HG02870 (cell line): ENCODE data around the gene GPR153.
"Not testable (repeated sequence)": the region's sequence is repeated elsewhere in the genome, so short reads cannot be mapped to it uniquely, and the experiment has no call there.

Experiments
- ATAC-seq: cut with Tn5 transposase; IDR thresholded peaks from one replicate; pipeline ENCODE4 v1.9.1; 2021; ENCODE audit warnings: mild to moderate bottlenecking, moderate library complexity; ENCODE audit not compliant: unreplicated experiment

The GPR153 gene

DNA sequence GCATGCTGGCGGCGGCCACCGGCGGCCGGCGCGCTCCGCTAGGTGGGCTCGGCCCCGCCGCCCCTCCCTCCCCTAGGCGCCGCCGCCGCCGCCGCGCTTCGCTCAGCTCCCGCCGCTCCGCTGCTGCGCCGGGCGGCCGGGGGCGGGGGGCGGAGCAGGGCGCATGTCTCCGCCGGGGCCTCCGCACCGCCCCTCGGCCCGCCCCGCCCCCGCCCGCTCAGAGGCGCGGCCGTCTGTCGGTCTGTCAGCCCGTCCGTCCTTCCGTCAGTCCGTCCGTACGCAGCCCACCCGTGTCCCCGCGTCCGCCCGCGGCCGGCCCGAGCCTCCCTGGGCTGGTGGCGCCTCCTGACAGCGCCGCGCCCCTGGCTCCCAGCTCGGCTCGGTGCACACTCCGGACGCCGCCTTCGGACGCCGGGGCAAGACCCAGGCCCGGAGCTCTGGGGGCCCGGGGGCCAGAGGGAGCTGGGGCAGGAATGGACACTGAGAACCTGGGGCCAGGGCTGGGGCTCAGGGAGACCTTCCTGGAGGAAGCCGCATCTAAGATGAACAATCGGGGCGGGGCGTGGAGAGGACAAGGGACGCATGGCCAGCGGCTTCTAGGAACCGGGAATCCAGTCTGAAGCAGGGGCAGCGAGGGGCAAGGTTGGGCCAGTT lies at the start of gene GPR153:
Gene GPR153, minus strand, starts transcription at position 138 of the 654 bp plus-strand sequence. CDS start 6,193 bp downstream, outside the sequence.
- ATAC-seq, result no peak

DNA sequence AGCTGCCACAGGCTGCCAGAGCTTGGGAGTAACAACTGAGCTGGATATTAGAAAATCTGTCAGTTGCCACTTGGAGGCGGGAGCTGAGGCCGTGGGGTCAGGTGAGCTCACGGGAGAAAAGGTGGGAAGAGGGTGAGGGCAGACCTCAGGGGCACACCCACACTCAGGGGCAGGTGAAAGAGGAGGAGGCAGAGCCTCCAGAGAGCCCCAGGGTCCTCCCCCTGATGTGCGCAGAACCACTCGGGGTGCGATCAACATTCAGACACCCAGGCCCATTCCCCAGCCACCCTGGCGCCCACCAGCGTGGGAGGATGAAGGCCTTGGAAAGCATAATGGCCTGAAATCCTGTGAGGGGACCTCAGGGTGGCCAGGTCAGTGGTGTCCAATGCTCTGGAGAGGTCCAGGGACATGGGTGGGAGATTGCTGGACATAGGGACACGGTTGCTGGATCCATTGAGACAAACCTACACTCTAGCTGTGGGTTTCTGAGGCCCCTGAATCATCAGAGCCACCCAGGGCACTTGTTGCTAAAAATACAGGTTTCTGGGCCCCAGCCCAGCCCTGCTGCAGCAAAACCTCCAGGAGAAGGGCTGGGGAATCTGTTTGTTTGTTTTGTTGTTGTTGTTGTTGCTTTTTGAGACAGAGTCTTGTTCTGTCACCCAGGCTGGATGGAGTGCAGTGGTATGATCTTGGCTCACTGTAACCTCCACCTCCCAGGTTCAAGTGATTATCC lies 49.4 kb upstream of the GPR153 start:
- no peak for ATAC-seq

DNA sequence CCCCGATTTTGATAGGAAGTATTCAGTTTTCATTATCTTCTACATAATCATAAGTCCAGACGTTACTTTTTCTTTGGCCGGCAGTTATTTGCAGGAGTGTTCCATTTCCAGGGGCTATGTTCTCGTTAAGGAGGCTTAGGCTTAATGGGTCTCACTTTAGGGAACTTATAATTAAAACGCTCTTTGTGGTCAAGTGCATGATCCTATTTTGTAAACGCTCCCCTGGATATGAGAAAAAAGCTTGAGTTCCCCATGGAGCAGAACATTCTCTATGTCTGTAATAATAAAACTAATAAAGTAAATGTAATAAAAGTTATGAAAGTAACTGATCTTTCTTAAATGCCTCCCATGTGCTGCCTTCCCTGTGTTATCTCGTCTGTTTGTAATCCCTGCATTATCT lies 48.7 kb upstream of the GPR153 start:
- no peak for ATAC-seq

- no peak for ATAC-seq
Measured at GRCh38 chr1:6308449-6308848, 47.6 kb upstream of the GPR153 start.

DNA sequence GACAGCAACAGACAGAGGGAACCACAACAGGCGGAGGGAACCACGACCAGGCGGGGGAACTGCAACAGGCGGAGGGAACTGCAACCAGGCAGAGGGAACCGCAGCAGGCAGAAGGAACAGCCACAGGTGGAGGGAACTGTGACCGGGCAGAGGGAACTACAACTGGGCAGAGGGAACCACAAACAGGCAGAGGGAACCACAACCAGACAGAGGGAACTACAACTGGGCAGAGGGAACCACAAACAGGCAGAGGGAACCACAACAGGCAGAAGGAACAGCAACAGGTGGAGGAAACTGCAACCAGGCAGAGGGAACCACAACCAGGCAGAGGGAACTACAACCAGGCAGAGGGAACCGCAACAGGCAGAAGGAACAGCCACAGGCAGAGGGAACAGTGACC lies 46.8 kb upstream of the GPR153 start:
- ATAC-seq, result not testable (repeated sequence)

GRCh38 chr1:6307099-6307498 lies 46.2 kb upstream of the GPR153 start:
- ATAC-seq, result no peak

DNA sequence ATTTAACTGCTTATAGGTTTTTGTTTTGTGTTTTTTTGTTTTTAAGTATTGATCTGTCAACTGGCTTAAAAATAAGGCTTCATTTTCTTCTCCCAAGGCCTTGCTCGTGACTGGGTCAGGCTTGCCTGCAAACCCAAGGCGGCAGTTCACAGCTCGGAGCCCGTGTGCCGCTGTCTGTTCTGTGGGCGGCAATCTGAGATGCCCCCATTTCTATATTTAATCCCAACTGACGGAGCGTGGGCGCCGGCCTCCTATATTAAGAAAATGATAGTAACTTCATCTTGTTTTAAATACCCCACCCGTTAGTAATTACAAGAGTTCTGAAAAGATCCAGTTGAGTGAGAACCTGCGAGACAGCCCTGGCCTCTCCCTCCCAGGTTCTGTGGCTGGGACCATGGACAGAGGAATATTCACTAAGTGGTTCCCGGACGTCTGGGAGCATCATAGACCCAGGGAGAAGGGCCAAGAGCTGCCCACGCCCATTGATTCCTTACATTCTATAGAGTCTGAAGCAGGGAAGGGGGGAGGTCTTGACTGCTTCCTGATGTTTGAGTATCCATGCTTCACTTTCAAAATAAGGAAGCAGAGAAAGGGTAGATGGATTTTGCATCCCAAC lies 42.6 kb upstream of the GPR153 start:
- ATAC-seq, result no peak

DNA sequence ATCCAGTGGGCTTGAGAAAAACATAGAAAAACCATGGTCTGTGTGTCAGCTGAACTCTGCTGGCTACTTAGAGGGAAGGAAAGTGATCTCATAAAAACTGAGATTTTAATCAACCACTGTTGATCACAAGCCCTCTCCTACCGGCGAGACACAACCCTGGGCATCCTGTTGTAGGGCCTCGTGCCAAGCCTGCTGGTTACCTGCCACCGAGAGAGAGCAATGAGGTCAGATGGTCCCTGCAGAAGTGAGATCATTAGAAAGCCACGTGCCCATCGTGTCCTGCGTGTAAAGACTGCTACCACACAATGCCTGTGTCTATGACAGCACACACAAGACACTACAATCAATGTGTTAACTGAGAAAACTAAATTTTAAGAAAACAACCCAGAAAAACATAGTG lies 41.7 kb upstream of the GPR153 start:
- ATAC-seq, result no peak

DNA sequence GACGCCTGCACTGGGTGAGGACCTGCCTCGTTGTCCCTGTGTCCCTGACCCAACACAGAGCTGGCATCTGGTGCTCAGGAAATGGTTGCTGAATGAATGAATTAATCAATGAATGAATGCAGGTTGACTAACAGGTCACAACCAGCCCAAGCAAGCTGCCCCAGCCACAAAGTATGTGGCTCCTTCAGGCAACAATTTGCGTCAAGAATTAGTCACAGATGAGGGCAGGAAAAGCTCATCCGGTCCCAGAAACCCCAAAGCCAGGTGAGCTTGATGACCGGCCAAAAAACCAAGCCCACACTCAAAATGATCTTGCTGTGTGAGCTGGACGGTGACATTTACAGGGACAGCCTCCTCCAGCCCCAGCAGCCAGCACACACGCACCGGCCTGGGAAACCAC lies 40.6 kb upstream of the GPR153 start:
- ATAC-seq, result no peak

- ATAC-seq, result no peak
Measured at GRCh38 chr1:6300342-6301048, 39.6 kb upstream of the GPR153 start.

GRCh38 chr1:6299557-6300165 lies 38.8 kb upstream of the GPR153 start:
- no peak for ATAC-seq

DNA sequence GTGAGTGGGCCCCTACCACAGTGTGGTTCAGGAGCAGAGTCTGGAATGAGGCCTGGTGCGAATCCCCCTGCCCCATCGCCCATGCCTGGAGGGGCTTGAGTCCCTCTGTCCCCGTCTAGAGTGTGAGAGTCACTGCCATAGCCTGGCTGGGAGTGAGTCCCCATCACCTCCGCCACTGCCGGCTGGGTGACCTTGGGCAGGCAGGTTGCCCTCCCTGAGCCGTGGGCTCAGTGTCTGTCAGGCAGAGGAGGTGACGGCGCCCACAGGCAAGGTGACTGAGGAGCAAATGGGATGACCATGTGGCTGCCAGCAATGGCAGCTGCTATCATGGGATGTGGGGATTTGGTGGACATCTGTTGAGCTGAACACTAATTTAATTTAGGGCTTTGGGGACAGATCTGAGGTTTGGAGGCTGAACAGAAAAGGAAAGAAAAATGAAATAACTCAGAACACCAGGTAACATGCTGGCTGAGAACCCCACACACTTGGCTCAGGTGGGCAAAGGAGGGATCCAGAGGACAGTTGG lies 38.1 kb upstream of the GPR153 start:
- ATAC-seq, result no peak

DNA sequence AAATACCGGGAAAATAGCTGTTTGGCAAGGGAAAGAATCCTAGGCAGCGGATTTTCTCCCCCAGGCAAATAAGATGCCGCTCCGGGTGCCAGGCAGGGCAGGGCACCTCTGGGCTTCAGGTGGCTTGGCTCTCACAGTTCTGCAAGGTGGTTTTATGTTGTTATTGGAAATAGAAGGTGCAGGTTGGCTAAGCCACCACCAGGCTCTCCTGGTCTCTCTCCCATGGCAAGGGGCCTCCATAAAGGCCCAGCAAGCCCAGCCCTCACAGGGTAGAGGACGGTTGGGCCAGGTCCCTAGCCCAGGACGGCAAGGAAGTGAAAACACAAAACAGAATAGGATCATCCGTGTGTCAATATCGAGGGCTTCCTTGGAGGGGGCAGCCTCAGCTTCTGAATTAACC lies 37.6 kb upstream of the GPR153 start:
- no peak for ATAC-seq

- no peak for ATAC-seq
Measured at GRCh38 chr1:6295910-6296309, 35.0 kb upstream of the GPR153 start.

DNA sequence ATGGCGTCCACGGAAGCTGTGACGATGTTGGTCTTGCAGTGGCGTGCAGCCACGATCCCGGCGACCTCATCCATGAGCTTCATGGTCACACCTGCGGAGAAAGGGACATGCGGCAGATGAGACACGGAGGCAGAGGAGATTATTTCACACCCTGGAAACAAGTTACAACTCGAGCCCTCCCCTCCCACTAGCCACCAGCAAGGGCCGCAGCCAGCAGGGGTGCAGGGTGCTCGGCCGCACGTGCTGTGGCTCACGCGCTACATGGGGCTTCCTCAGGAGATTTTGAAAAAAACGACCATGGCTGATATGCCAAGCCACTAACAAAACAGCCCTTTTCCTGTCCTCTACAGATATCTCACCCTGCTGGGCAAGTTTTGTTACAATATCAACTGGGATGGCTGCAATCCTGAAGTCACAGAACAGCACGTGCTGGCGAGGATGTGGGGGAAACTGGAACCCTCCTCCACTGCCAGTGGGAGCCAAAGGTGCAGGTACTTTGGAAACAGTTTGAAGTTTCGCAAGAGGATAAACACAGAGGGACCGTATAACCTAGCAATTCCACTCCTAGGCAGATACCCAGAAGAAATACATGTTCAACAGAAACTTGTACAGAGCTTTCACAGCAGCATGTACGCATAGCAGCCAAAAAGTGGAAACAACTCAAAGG lies 34.1 kb upstream of the GPR153 start:
- ATAC-seq, result no peak

- ATAC-seq, result no peak
Measured at GRCh38 chr1:6294080-6294889, 33.4 kb upstream of the GPR153 start.

DNA sequence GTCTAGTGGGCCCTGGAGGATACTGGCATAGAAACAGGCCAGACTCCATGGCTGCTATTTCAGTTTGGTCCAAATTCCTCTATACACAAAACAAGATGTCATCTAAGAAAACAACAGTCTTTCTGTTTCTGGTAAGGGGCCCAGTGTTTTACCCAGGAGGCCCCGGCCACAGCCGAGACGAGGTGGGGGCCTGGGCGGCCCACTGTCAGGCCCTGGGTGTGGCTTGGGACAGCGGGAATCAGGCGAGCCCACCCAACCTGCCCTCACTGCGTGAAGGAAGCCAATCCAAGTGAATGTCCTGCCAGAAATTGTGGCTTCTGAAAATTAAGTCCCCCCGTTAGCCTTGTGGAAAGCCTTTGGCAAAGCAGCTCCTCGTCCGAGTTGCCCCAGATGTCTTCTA lies 31.2 kb upstream of the GPR153 start:
- no peak for ATAC-seq

GRCh38 chr1:6288665-6289064 lies 27.8 kb upstream of the GPR153 start:
- no peak for ATAC-seq

GRCh38 chr1:6288026-6288425 lies 27.1 kb upstream of the GPR153 start:
- no peak for ATAC-seq
